Epithelial cell of esophagus (primary cell): Measurements from ENCODE around the gene SPEM3.

ENCODE experiments used
- DNase-seq: peaks from one replicate; pipeline ENCODE4 v3.0.0; 2010; ENCODE audit warnings: low read depth
- H3K4me3 ChIP-seq: 2 replicates; pipeline ENCODE4 v1.5.1; 2011; ENCODE audit warnings: mild to moderate bottlenecking, low read length, control low read depth
- CTCF ChIP-seq: IDR thresholded peaks from 2 replicates; pipeline ENCODE4 v1.5.1; 2011; ENCODE audit warnings: low read depth, mild to moderate bottlenecking, low read length, control low read depth, inconsistent platforms; ENCODE audit not compliant: insufficient read depth; ENCODE audit errors: missing control alignments

The SPEM3 gene

GRCh38 chr17:7437950-7438614 lies 9.4 kb downstream of the SPEM3 start:
- no peak for TF ChIP-seq CTCF
- peak overlapping the region; percentile 78 for H3K4me3 ChIP-seq
- peak; percentile 84 for DNase-seq

GRCh38 chr17:7438656-7439460 lies 10.2 kb downstream of the SPEM3 start:
- DNase-seq = no peak
- H3K4me3 ChIP-seq = peak overlapping the region; percentile 78
- TF ChIP-seq CTCF = no peak

GRCh38 chr17:7439462-7440112 lies 10.9 kb downstream of the SPEM3 start, which contains the start of gene FGF11:
Gene FGF11, plus strand, starts transcription at chr17:7439512. Its CDS starts 109 bp downstream, at chr17:7439621.
- H3K4me3 ChIP-seq = peak within 1 kb of the TSS; percentile 78
- DNase-seq = no peak
- TF ChIP-seq CTCF = no peak

GRCh38 chr17:7440113-7440833 lies 11.6 kb downstream of the SPEM3 start:
- peak; percentile 49 for DNase-seq
- peak overlapping the region; percentile 78 for H3K4me3 ChIP-seq

GRCh38 chr17:7440834-7441195 lies 12.2 kb downstream of the SPEM3 start:
- DNase-seq = peak; percentile 33
- TF ChIP-seq CTCF = no peak
- H3K4me3 ChIP-seq = peak overlapping the region; percentile 78

More at GRCh38 chr17:7440113-7440833, 11.6 kb downstream of the SPEM3 start:
- TF ChIP-seq CTCF = no peak

GRCh38 chr17:7441266-7441665 lies 12.6 kb downstream of the SPEM3 start:
- no peak for DNase-seq
- TF ChIP-seq CTCF = no peak

More at GRCh38 chr17:7441266-7441665, 12.6 kb downstream of the SPEM3 start:
- no peak overlapping the region for H3K4me3 ChIP-seq
